HS-27A (cell line): ENCODE results near the gene PPP2R2C.

Source experiments
- DNase-seq: peaks from one replicate; pipeline ENCODE4 v3.0.0-alpha.2; 2012; ENCODE audit warnings: low read depth, missing footprints

PPP2R2C gene

GRCh38 chr4:6472387-6473263, at the start of gene PPP2R2C:
Gene PPP2R2C (minus strand): TSS chr4:6472614. CDS start chr4:6472229, 385 bp downstream.
- no peak for DNase-seq

GRCh38 chr4:6520978-6521377, 48.6 kb upstream of the PPP2R2C start:
- DNase-seq: no peak

GRCh38 chr4:6520051-6520636, 47.7 kb upstream of the PPP2R2C start:
- no peak for DNase-seq

- no peak for DNase-seq
These were observed 44.8 kb upstream of the PPP2R2C start for GRCh38 chr4:6517171-6517570.

- no peak for DNase-seq
These were observed 44.3 kb upstream of the PPP2R2C start for GRCh38 chr4:6516762-6517161.

GRCh38 chr4:6516281-6516680, 43.9 kb upstream of the PPP2R2C start:
- DNase-seq: no peak

- DNase-seq: no peak
These were observed 41.3 kb upstream of the PPP2R2C start for GRCh38 chr4:6513678-6514077.

- peak; percentile 5 for DNase-seq
These were observed 37.2 kb upstream of the PPP2R2C start for GRCh38 chr4:6509587-6509986.

GRCh38 chr4:6507345-6507744, 34.9 kb upstream of the PPP2R2C start:
- DNase-seq: no peak

GRCh38 chr4:6506616-6507140, 34.3 kb upstream of the PPP2R2C start:
- no peak for DNase-seq

- DNase-seq: no peak
These were observed 32.6 kb upstream of the PPP2R2C start for GRCh38 chr4:6504900-6505496.

- no peak for DNase-seq
These were observed 30.5 kb upstream of the PPP2R2C start for GRCh38 chr4:6502747-6503465.

- no peak for DNase-seq
These were observed 29.7 kb upstream of the PPP2R2C start for GRCh38 chr4:6502147-6502546.

- no peak for DNase-seq
These were observed 28.8 kb upstream of the PPP2R2C start for GRCh38 chr4:6501171-6501570.

GRCh38 chr4:6500481-6501140, 28.2 kb upstream of the PPP2R2C start:
- DNase-seq: no peak

- DNase-seq: no peak
These were observed 26.8 kb upstream of the PPP2R2C start for GRCh38 chr4:6499238-6499600.

- no peak for DNase-seq
These were observed 26.3 kb upstream of the PPP2R2C start for GRCh38 chr4:6498511-6499237.

- no peak for DNase-seq
These were observed 25.4 kb upstream of the PPP2R2C start for GRCh38 chr4:6497796-6498195.

GRCh38 chr4:6495736-6496135, 23.3 kb upstream of the PPP2R2C start:
- no peak for DNase-seq

GRCh38 chr4:6495296-6495590, 22.8 kb upstream of the PPP2R2C start:
- DNase-seq: no peak
